ENCODE measurements around the gene MRPS12. TPM values are rescaled to one million over a fixed set of nuclear protein-coding genes. Genes with fewer than 3 reads are reported as not detected.
A peak's percentile ranks its signal among the peaks of the same experiment; 100 is the strongest.

Gene MRPS12
- total RNA-seq, 4 donors from 2014 or later: 27.2 to 74.6 (median 44.2) TPM

DNA sequence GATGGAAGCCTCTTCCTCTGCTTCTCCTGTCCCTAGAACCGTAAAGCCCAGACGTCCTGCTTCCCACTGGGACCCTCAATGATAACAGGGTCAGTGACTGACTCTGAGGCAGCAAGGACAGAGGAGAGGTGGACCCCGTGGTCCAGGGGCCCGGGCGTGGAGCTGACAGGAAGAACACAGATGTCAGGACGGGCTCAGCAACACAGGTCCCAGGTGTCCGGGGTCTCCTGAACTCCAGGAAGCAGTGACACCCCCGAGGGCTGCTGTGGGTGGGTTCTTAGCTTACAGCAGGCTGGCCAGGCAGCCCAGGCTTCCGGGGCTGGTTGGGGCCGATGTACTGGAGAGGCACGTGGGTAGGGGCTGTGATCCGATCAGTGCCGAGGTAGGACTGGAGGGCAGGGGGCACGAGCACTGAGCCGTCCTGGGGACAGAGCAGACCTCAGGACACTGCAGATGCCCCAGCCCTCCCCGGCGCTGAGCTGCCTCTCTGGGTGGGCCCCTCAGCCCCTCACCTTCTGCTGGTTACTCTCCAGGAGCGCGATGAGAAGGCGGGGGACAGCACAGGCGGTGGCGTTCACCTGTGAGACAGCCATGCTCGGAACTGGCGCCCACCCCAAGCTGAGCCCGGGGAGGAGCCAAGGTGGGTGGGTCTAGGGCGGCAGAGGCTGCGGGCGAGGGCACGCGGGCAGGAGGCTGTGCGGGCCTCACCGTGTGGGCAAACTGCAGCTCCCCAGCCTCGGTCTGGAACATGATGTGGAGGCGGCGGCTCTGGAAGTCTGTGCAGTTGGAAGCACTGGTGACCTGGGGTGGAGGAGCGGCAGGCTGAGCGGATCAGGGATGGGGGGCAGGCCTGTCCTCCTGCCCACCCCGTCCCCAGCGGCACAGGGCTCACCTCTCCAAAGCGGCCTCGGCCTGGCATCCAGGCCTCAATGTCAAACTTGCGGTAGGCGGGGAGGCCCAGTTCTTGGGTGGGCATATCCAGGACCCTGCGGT lies 15.1 kb upstream of the MRPS12 start:
- no peak for TF ChIP-seq CTCF (IDR thresholded peaks at IDR 0.05)
- TF ChIP-seq POLR2A (IDR thresholded peaks at IDR 0.05): no peak
- intact Hi-C loops (cut with DNase I): no loop called here
- Histone ChIP-seq H3K36me3 (peaks cover 0 to 22% (median 0%) of the 10 kb centered on the region in 3 donors), H3K4me3 (no peak overlapping the region), H3K9me3 (no peaks in the 10 kb centered on the region), H3K27me3 (peaks cover 0 to 23% (median 1%) of the 10 kb centered on the region in 4 donors), H3K27ac (no peak overlapping the region), H3K4me1 (peaks cover 0 to 5% (median 0%) of the 10 kb centered on the region in 3 donors)
- WGBS, 2 donors: 90 to 100% methylated on average over 3 to 12 of the region's 44 CpGs
- DNase-seq: no peak

DNA sequence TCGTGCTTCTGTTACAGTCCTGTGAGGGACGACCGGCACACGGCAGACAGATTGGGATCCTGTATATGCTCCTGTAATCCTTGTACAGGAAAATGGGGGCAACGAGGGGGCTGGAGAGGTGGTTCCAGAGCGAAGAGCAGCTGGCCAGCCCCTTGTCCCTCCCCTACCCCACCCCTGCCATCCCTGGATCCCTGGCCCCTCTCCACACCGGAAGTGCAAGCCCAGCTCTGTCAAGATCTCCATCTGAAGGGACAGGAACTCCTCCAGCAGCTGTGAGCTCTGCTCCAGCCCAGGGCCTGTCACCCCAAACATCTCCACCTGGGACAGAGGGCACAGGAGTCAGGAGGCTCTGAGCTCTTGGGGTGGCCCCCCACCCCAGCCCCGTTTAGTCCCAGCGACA lies 13.2 kb upstream of the MRPS12 start:
- intact Hi-C loops (cut with DNase I): no loop called here
- TF ChIP-seq CTCF (IDR thresholded peaks at IDR 0.05): no peak
- no peak for TF ChIP-seq POLR2A (IDR thresholded peaks at IDR 0.05)
- H3K9me3 ChIP-seq: no peaks in the 10 kb centered on the region
- H3K36me3 ChIP-seq: peaks cover 0 to 38% (median 0%) of the 10 kb centered on the region in 3 donors
- WGBS, 2 donors: 86 to 94% methylated on average over 4 to 6 of the region's 9 CpGs
- H3K4me1 ChIP-seq: no peaks in the 10 kb centered on the region
- peaks cover 0 to 4% (median 0%) of the 10 kb centered on the region in 4 donors for H3K27me3 ChIP-seq
- no peak for DNase-seq
- no peak overlapping the region for H3K4me3 ChIP-seq
- no peak overlapping the region for H3K27ac ChIP-seq

DNA sequence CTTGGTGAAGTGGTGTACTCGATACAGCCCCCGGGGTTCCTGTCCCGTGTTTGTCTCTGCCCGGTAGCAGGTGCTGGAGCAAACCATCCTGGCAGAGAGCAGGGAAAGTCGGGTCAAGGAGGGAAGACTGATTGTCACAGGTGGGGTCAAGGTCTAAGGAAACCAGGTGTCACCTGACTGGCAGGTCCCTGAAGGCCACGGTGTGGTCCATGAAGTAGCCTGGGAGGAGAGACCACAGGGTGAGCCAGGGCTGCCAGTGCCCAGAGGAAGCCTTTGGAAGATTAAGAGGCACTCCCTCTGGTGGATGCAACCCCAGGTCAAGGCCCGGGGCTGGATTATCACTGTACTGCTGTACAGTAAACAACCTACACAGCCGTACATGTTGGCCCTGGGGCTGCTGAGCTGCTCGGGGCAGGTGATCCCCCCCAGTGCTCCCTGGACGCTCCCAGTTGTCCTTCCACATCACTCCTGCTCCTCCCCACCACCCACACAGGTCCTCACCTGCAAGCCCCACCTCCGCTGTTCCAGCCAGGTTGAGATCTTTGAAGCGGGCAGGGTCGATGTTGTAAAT lies 12.7 kb upstream of the MRPS12 start:
- no peak for DNase-seq
- Histone ChIP-seq H3K4me1 (no peaks in the 10 kb centered on the region), H3K4me3 (no peak overlapping the region), H3K27me3 (no peaks in the 10 kb centered on the region), H3K36me3 (peaks cover 0 to 43% (median 0%) of the 10 kb centered on the region in 3 donors), H3K27ac (no peak overlapping the region), H3K9me3 (no peaks in the 10 kb centered on the region)
- WGBS, 2 donors: 63 to 69% methylated on average over 6 of the region's 13 CpGs
- intact Hi-C loops (cut with DNase I): no loop called here
- TF ChIP-seq POLR2A (IDR thresholded peaks at IDR 0.05) (no peak), CTCF (IDR thresholded peaks at IDR 0.05) (peak in 1 of 6 experiments; percentile 5)

- no peaks in the 10 kb centered on the region for H3K4me1 ChIP-seq
- H3K27ac ChIP-seq: no peak overlapping the region
- intact Hi-C loops (cut with DNase I): no loop called here
- H3K9me3 ChIP-seq: no peaks in the 10 kb centered on the region
- H3K4me3 ChIP-seq: no peak overlapping the region
- H3K36me3 ChIP-seq: peaks cover 0 to 45% (median 0%) of the 10 kb centered on the region in 3 donors
- TF ChIP-seq CTCF (IDR thresholded peaks at IDR 0.05) (no peak), POLR2A (IDR thresholded peaks at IDR 0.05) (no peak)
- DNase-seq: no peak
- WGBS, 2 donors: no CpG with 5 or more reads among the region's 10 CpGs
- no peaks in the 10 kb centered on the region for H3K27me3 ChIP-seq
Observed at GRCh38 chr19:38918526-38918925, 12.2 kb upstream of the MRPS12 start.

Measured in esophagus squamous epithelium (tissue), 5 donors.